ENCODE results near the gene C16orf96. TPM values are rescaled to one million over a fixed set of nuclear protein-coding genes. Genes with fewer than 3 reads are reported as not detected.

Gene C16orf96
- total RNA-seq, 1 experiment from 2014 or later: 0.15 TPM

- TF ChIP-seq CTCF (conservative IDR thresholded peaks at IDR 0.05): no peak
- no peak for TF ChIP-seq EZH2 (IDR thresholded peaks at IDR 0.05; ENCODE audit: low read depth)
- Histone ChIP-seq H2AFZ (peak within 1 kb of the TSS; percentile 93), H3K9me2 (ENCODE audit: insufficient read depth) (no peaks in the 10 kb centered on the region), H3K9me3 (ENCODE audit: insufficient read depth, low read depth) (peaks cover 13% of the 10 kb centered on the region), H3K27me3 (ENCODE audit: insufficient read depth, low read depth) (no peaks in the 10 kb centered on the region), H3K4me1 (replicated peaks; ENCODE audit: insufficient read depth) (no peaks in the 10 kb centered on the region), H3K27ac (no peak within 1 kb of the TSS), H3K4me2 (peak within 1 kb of the TSS; percentile 81), H3K36me3 (ENCODE audit: low read depth) (no peaks in the 10 kb centered on the region), H4K20me1 (ENCODE audit: insufficient read depth) (no peaks in the 10 kb centered on the region), H3K4me3 (peak within 1 kb of the TSS; percentile 76), H3K79me2 (ENCODE audit: low read depth) (no peaks in the 10 kb centered on the region), H3F3A (ENCODE audit: insufficient read depth, low read depth) (peaks cover 13% of the 10 kb centered on the region)
- BruUV-seq (replicated peaks): no TSS peak
- peak; percentile 85 to 92 for DNase-seq
- CTCF ChIA-PET: interaction anchor here (0.6 kb wide), 1 partner anchor 10 kb away, joined by 11 read pairs; no protein-coding TSS in a partner anchor
- intact Hi-C loops (cut with micrococcal nuclease; ENCODE audit: unreplicated experiment): no loop called here
- POLR2A ChIA-PET (ENCODE audit: unreplicated experiment): interaction anchor here (0.6 kb wide), 2 partner anchors 79 to 267 kb away, joined by 3 to 29 read pairs; no protein-coding TSS in a partner anchor
These were observed 17.5 kb upstream of the C16orf96 start, which contains the start of gene CDIP1 for GRCh38 chr16:4538350-4539235. TSS of gene CDIP1 (minus strand) at chr16:4538773. CDS start at chr16:4514130, 24,643 bp downstream.

- Histone ChIP-seq H3K4me2 (no peak overlapping the region), H2AFZ (no peak overlapping the region), H3K27me3 (ENCODE audit: insufficient read depth, low read depth) (no peaks in the 10 kb centered on the region), H3K27ac (no peak overlapping the region), H4K20me1 (ENCODE audit: insufficient read depth) (no peaks in the 10 kb centered on the region), H3K9me3 (ENCODE audit: insufficient read depth, low read depth) (peaks cover 13% of the 10 kb centered on the region), H3F3A (ENCODE audit: insufficient read depth, low read depth) (peaks cover 13% of the 10 kb centered on the region), H3K4me1 (replicated peaks; ENCODE audit: insufficient read depth) (no peaks in the 10 kb centered on the region), H3K36me3 (ENCODE audit: low read depth) (no peaks in the 10 kb centered on the region), H3K9me2 (ENCODE audit: insufficient read depth) (no peaks in the 10 kb centered on the region), H3K4me3 (no peak overlapping the region), H3K79me2 (ENCODE audit: low read depth) (no peaks in the 10 kb centered on the region)
- ChIA-PET CTCF (no interaction called here), POLR2A (ENCODE audit: unreplicated experiment) (no interaction called here)
- BruUV-seq (replicated peaks): no TSS peak
- intact Hi-C loops (cut with micrococcal nuclease; ENCODE audit: unreplicated experiment): no loop called here
- TF ChIP-seq CTCF (conservative IDR thresholded peaks at IDR 0.05) (no peak), EZH2 (IDR thresholded peaks at IDR 0.05; ENCODE audit: low read depth) (no peak)
- no peak for DNase-seq
These were observed 16.3 kb upstream of the C16orf96 start for GRCh38 chr16:4539716-4540284.

GRCh38 chr16:4544473-4544872 is 11.7 kb upstream of the C16orf96 start:
- DNase-seq: no peak
- Histone ChIP-seq H3K4me3 (no peak overlapping the region), H3K4me1 (replicated peaks; ENCODE audit: insufficient read depth) (no peaks in the 10 kb centered on the region), H3K9me2 (ENCODE audit: insufficient read depth) (no peaks in the 10 kb centered on the region), H3F3A (ENCODE audit: insufficient read depth, low read depth) (no peaks in the 10 kb centered on the region; the same call in 1 of the 2 replicates), H3K79me2 (ENCODE audit: low read depth) (no peaks in the 10 kb centered on the region), H3K4me2 (no peak overlapping the region), H3K27ac (no peak overlapping the region), H3K36me3 (ENCODE audit: low read depth) (no peaks in the 10 kb centered on the region), H3K27me3 (ENCODE audit: insufficient read depth, low read depth) (no peaks in the 10 kb centered on the region), H3K9me3 (ENCODE audit: insufficient read depth, low read depth) (peaks cover 7% of the 10 kb centered on the region; the same call in 1 of the 2 replicates), H4K20me1 (ENCODE audit: insufficient read depth) (no peaks in the 10 kb centered on the region), H2AFZ (no peak overlapping the region)
- ChIA-PET CTCF (no interaction called here), POLR2A (ENCODE audit: unreplicated experiment) (interaction anchor here (0.6 kb wide), 1 partner anchor 385 kb away, joined by 7 read pairs; no protein-coding TSS in a partner anchor)
- TF ChIP-seq CTCF (conservative IDR thresholded peaks at IDR 0.05): no peak
- no peak for TF ChIP-seq EZH2 (IDR thresholded peaks at IDR 0.05; ENCODE audit: low read depth)
- intact Hi-C loops (cut with micrococcal nuclease; ENCODE audit: unreplicated experiment): no loop called here
- BruUV-seq (replicated peaks): no TSS peak
